ENCODE data around the gene BCO2.

The BCO2 gene

GRCh38 chr11:112219476-112220232 lies 44.3 kb downstream of the BCO2 start:
- DNase-seq = peak; percentile 24

GRCh38 chr11:112221274-112221835 lies 46.0 kb downstream of the BCO2 start:
- no peak for DNase-seq

- DNase-seq = no peak
These were observed 47.0 kb downstream of the BCO2 start for GRCh38 chr11:112222303-112222702.

GRCh38 chr11:112223121-112223520 lies 47.8 kb downstream of the BCO2 start:
- DNase-seq = no peak

- DNase-seq = no peak
These were observed 48.6 kb downstream of the BCO2 start for GRCh38 chr11:112223754-112224532.

GRCh38 chr11:112225753-112226061 lies 50.4 kb downstream of the BCO2 start:
- DNase-seq = no peak

- DNase-seq = peak; percentile 84
These were observed 50.9 kb downstream of the BCO2 start, which contains the start of gene PTS for GRCh38 chr11:112226062-112226830. Gene PTS, plus strand, starts transcription at chr11:112226428. Its CDS starts 16 bp downstream, at chr11:112226444.

GRCh38 chr11:112226831-112227401 lies 51.6 kb downstream of the BCO2 start:
- no peak for DNase-seq

- DNase-seq = no peak
These were observed 52.2 kb downstream of the BCO2 start for GRCh38 chr11:112227471-112227870.

GRCh38 chr11:112228706-112229105 lies 53.4 kb downstream of the BCO2 start:
- no peak for DNase-seq

- DNase-seq = no peak
These were observed 53.8 kb downstream of the BCO2 start for GRCh38 chr11:112229159-112229558.

GRCh38 chr11:112229746-112230433 lies 54.6 kb downstream of the BCO2 start:
- DNase-seq = no peak

- no peak for DNase-seq
These were observed 56.6 kb downstream of the BCO2 start for GRCh38 chr11:112231952-112232351.

- DNase-seq = no peak
These were observed 60.6 kb downstream of the BCO2 start for GRCh38 chr11:112235750-112236390.

GRCh38 chr11:112237451-112237850 lies 62.1 kb downstream of the BCO2 start:
- no peak for DNase-seq

GRCh38 chr11:112238041-112238440 lies 62.7 kb downstream of the BCO2 start:
- no peak for DNase-seq

GRCh38 chr11:112241486-112241885 lies 66.2 kb downstream of the BCO2 start:
- no peak for DNase-seq

- no peak for DNase-seq
These were observed 71.9 kb downstream of the BCO2 start for GRCh38 chr11:112247201-112247600.

GRCh38 chr11:112248201-112248600 lies 72.9 kb downstream of the BCO2 start:
- DNase-seq = no peak

GRCh38 chr11:112249871-112250610 lies 74.7 kb downstream of the BCO2 start:
- DNase-seq = no peak

All from activated naive CD4-positive, alpha-beta T cell treated with Interleukin-2 at 50 U/mL for 16 hours (primary cell).